Effector CD4-positive, alpha-beta T cell (primary cell): ENCODE measurements around the gene TJP1.

Source experiments
- DNase-seq: peaks from one replicate; pipeline ENCODE4 v3.0.0-alpha.2; 2020

The TJP1 gene

GRCh38 chr15:29651476-29652233, 170.6 kb downstream of the TJP1 start:
- no peak for DNase-seq
